Activated T-cell treated with anti-CD3 and anti-CD28 coated beads, Interleukin-2, amount 50 U/mL, for 4 hours (primary cell): ENCODE data around the gene CHN2. TPM values are rescaled to one million over a fixed set of nuclear protein-coding genes. Genes with fewer than 3 reads are reported as not detected.

Experiments
- ATAC-seq, 2 donors: fragments of 200-7000 bp; cut with Tn5 transposase; one replicate each; pipeline ENCODE4 v1.10.0; 2021
- DNase-seq: peaks from one replicate; pipeline ENCODE4 v3.0.0-alpha.2; 2020
- H3K27me3 Mint-ChIP-seq: one replicate; pipeline ENCODE4 v1.8.0; 2021; ENCODE audit warnings: low read depth, mixed read lengths
- H3K36me3 Mint-ChIP-seq: one replicate; pipeline ENCODE4 v1.8.0; 2022; ENCODE audit warnings: mixed read lengths; ENCODE audit not compliant: insufficient read depth
- H3K4me1 Mint-ChIP-seq: one replicate; pipeline ENCODE4 v1.8.0; 2021; ENCODE audit warnings: low read depth, mixed read lengths
- H3K4me3 Mint-ChIP-seq: one replicate; pipeline ENCODE4 v1.8.0; 2021; ENCODE audit warnings: mild to moderate bottlenecking, moderate library complexity, mixed read lengths
- H3K9me3 Mint-ChIP-seq: one replicate; pipeline ENCODE4 v1.8.0; 2021; ENCODE audit warnings: mixed read lengths
- total RNA-seq, 3 donors: library from RNA; stranded (reverse); gene quantifications; one replicate each; pipeline ENCODE4 v1.2.1, GENCODE V29; 2021

CHN2 gene
- total RNA-seq, 3 donors from 2014 or later, result 1.1 to 1.5 (median 1.4) TPM

- no peaks in the 10 kb centered on the region for H3K4me1 Mint-ChIP-seq
These were observed 26.9 kb upstream of the CHN2 start for GRCh38 chr7:29167721-29168120.

DNA sequence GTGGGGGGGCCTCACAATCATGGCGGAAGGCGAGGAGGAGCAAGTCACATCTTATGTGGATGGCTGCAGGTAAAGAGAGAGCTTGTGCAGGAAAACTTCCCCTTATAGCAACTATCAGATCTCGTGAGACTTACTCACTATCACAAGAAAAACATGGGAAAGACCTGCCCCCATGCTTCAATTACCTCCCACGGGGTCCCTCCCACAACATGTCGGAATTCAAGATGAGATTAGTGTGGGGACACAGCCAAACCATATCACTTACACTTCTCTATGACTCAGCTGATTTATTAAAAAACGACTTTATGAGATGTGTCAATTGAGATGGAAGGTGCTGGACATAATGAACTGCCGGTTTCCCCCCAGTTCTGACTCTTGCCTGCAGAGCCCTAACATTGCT is 23.8 kb upstream of the CHN2 start:
- Mint-ChIP-seq H3K9me3 (peaks cover 8% of the 10 kb centered on the region), H3K4me1 (no peaks in the 10 kb centered on the region), H3K36me3 (no peaks in the 10 kb centered on the region), H3K4me3 (no peak overlapping the region), H3K27me3 (peaks cover 4% of the 10 kb centered on the region)
- no peak for ATAC-seq
- DNase-seq, result no peak

More at GRCh38 chr7:29167721-29168120, 26.9 kb upstream of the CHN2 start:
- no peak for DNase-seq
- Mint-ChIP-seq H3K9me3 (peaks cover 11% of the 10 kb centered on the region), H3K36me3 (no peaks in the 10 kb centered on the region), H3K27me3 (peaks cover 4% of the 10 kb centered on the region), H3K4me3 (no peak overlapping the region)
- no peak for ATAC-seq

DNA sequence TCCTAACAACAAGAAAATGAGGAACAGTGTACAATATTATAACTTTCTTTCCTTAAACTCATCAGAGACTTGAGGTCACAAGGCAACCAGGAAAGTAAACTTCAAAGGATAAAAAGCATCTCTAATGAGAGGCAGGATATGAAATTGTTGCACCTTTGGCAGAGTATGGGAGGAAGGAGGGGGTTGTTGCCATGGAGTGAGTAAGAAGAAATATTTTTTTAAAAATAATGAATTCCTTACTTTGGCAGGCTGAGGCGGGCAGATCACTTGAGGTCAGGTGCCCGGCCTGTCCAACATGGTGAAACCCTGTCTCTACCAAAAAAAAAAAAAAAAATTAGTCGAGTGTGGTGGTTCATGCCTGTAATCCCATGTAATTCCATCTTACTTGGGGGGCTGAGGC is 21.1 kb upstream of the CHN2 start:
- no peaks in the 10 kb centered on the region for H3K9me3 Mint-ChIP-seq
- H3K4me3 Mint-ChIP-seq, result no peak overlapping the region
- no peak for DNase-seq
- H3K27me3 Mint-ChIP-seq, result peaks cover 8% of the 10 kb centered on the region
- H3K36me3 Mint-ChIP-seq, result no peaks in the 10 kb centered on the region
- ATAC-seq, result no peak
- H3K4me1 Mint-ChIP-seq, result peaks cover 5% of the 10 kb centered on the region

DNA sequence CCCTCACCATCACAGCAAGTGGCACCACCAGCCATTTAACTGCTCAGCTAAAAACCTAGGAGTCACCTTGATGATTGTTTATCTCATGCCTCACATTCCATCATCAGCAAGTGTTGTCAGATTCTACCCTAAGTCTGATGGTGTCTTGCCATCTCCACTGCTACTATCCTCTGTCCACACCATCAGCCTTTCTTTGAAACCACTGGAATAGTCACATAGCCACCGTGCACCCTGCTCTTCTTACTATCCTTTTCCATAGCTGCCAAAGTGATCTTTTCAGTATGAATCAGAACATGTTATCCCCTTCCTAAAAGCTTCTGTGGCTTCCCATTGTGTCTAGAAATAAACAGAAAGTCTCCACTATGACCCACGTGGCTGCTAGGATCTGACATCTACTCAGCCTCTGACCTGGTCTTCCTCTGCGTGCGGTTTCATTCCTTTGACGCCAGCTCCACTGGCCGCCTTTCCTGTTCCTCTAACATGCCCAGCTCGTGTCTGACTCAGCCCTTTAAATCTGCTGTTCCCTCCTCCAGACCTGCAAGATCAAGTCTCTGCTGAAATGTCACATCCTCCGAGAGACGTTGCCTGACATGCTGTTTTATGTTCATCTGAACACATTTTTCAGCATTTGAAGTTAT is 16.5 kb upstream of the CHN2 start:
- no peak for DNase-seq
- Mint-ChIP-seq H3K27me3 (peaks cover 4% of the 10 kb centered on the region), H3K36me3 (no peaks in the 10 kb centered on the region), H3K9me3 (no peaks in the 10 kb centered on the region), H3K4me3 (peak overlapping the region; percentile 7), H3K4me1 (peaks cover 5% of the 10 kb centered on the region)
- ATAC-seq, result peak; percentile 18 to 53

GRCh38 chr7:29179115-29179514 is 15.5 kb upstream of the CHN2 start:
- peaks cover 4% of the 10 kb centered on the region for H3K27me3 Mint-ChIP-seq
- peaks cover 5% of the 10 kb centered on the region for H3K4me1 Mint-ChIP-seq
- DNase-seq (no peak), ATAC-seq (no peak)
- no peaks in the 10 kb centered on the region for H3K9me3 Mint-ChIP-seq
- no peaks in the 10 kb centered on the region for H3K36me3 Mint-ChIP-seq
- no peak overlapping the region for H3K4me3 Mint-ChIP-seq

- H3K36me3 Mint-ChIP-seq, result no peaks in the 10 kb centered on the region
- no peak overlapping the region for H3K4me3 Mint-ChIP-seq
- H3K27me3 Mint-ChIP-seq, result peaks cover 5% of the 10 kb centered on the region
- DNase-seq (no peak), ATAC-seq (no peak)
- peaks cover under 1% of the 10 kb centered on the region for H3K4me1 Mint-ChIP-seq
- no peaks in the 10 kb centered on the region for H3K9me3 Mint-ChIP-seq
These were observed 10.0 kb upstream of the CHN2 start for GRCh38 chr7:29184599-29184998.

GRCh38 chr7:29185613-29186012 is 9.0 kb upstream of the CHN2 start:
- no peak overlapping the region for H3K4me3 Mint-ChIP-seq
- no peaks in the 10 kb centered on the region for H3K9me3 Mint-ChIP-seq
- peaks cover 12% of the 10 kb centered on the region for H3K27me3 Mint-ChIP-seq
- ATAC-seq (no peak), DNase-seq (no peak)
- no peaks in the 10 kb centered on the region for H3K36me3 Mint-ChIP-seq
- peaks cover 2% of the 10 kb centered on the region for H3K4me1 Mint-ChIP-seq

DNA sequence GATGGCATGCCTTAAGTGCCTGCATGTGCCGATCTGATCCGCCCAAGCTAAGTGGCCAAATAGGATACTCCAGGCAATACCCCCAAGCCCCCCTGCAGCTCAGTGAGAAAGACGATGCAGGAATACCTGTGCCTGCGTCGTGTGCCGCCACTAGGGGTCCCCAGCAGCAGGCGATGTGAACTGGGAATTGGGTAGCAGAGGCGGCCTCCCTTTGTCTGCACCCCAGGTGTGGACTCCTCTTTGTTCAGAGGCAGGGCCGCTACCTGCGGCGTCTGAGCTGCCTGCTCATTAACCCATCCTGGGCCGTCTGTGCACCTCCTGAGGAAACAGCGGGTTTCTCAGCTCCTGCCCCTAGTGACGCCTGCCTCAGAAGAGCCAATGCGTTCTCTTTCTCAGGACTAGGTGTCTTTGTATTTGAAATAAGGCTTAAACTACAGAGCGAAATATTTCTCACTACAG is 4.8 kb upstream of the CHN2 start:
- H3K4me1 Mint-ChIP-seq, result peaks cover 4% of the 10 kb centered on the region
- no peak overlapping the region for H3K4me3 Mint-ChIP-seq
- H3K9me3 Mint-ChIP-seq, result no peaks in the 10 kb centered on the region
- peaks cover 23% of the 10 kb centered on the region for H3K27me3 Mint-ChIP-seq
- DNase-seq, result peak; percentile 53
- no peaks in the 10 kb centered on the region for H3K36me3 Mint-ChIP-seq
- peak; percentile 47 to 64 for ATAC-seq

GRCh38 chr7:29190349-29191045 is 4.1 kb upstream of the CHN2 start:
- Mint-ChIP-seq H3K27me3 (peaks cover 26% of the 10 kb centered on the region), H3K4me3 (no peak overlapping the region), H3K9me3 (no peaks in the 10 kb centered on the region), H3K4me1 (peaks cover 9% of the 10 kb centered on the region), H3K36me3 (no peaks in the 10 kb centered on the region)
- no peak for ATAC-seq
- no peak for DNase-seq

DNA sequence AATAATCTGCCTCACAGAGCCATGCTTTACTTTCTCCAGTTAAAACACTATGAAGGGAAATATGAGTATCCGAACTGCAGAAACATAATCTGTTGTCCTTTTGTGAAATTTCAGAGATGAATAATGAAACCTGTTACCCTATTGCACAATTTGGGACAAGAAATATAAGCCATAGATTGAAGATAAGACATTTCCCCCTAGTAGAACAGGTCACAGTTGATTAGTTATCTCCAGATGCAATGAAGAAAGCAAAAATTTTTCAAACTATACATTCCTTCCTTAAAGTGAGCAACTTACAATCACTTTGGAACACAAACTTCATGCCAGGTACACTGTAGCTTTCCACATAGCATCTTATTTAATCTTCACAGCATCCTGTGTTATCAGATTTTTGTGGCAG is 2.3 kb upstream of the CHN2 start:
- no peak for ATAC-seq
- H3K9me3 Mint-ChIP-seq, result no peaks in the 10 kb centered on the region
- DNase-seq, result no peak
- H3K36me3 Mint-ChIP-seq, result no peaks in the 10 kb centered on the region
- H3K27me3 Mint-ChIP-seq, result peaks cover 43% of the 10 kb centered on the region
- H3K4me1 Mint-ChIP-seq, result peaks cover 16% of the 10 kb centered on the region
- no peak overlapping the region for H3K4me3 Mint-ChIP-seq

DNA sequence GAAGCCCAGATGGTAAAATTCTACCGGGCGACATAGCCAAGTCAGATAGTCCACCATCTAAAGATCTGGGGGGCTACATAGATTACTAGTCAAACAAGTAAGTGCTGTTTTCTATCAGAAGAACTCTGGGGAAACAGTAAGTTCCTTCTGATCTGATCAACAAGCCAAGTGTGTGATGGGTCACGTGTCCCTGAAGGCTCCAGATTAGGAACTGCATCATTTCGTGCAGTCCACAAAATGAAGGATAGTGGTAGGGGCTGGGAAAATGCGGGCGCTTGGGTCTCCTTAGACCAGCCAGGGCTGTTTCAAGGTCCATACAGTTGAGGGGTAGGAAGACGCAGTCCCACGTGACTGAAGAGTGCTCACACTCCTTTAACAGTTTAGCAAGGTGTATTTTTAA is 1.8 kb upstream of the CHN2 start:
- H3K27me3 Mint-ChIP-seq, result peaks cover 48% of the 10 kb centered on the region
- no peak overlapping the region for H3K4me3 Mint-ChIP-seq
- no peaks in the 10 kb centered on the region for H3K36me3 Mint-ChIP-seq
- H3K4me1 Mint-ChIP-seq, result peaks cover 16% of the 10 kb centered on the region
- DNase-seq, result no peak
- no peaks in the 10 kb centered on the region for H3K9me3 Mint-ChIP-seq
- no peak for ATAC-seq

DNA sequence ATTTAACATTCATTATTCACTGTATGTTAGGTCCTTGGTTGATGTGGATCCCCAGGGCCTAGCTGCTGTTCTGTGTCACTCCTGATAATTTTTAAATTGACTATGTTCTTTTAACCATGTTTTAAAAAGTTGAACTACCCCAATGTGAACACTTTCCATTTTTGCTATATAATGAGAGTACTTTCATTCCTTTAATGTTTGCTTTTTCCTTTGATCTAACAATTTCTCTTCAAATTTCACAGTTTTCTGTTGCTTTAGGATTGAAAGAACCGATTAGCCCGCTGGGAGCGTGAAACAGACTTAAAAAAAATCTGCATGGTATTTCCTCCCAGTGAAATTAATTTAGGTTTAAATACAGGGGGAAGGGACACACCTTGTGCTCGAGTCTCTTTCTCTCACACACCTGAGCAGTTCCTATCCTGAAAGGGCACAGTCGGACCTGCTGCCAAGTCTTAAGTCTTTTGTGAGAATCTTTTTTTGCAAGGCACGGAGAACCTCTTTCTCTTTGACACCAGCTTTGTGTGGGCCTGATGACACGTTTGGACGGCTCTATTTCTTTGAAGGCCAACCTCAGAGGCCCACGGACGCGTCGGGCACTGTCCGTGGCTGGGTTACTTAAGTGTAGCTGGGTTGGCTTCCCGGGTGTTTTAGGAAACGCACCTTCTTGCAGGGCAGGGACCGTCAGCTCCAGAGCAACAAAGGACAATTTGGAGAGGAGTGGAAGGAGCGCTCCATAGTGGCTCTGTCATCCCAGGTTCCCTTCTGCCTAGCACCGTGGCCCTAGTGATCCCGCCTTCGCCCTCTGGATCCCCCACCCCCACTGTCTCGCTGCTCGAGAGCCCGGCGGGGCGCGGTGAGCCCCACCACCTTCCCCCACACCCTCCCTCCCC is 1.0 kb upstream of the CHN2 start:
- Mint-ChIP-seq H3K4me3 (peak overlapping the region; percentile 40), H3K9me3 (no peaks in the 10 kb centered on the region), H3K27me3 (peaks cover 48% of the 10 kb centered on the region), H3K36me3 (no peaks in the 10 kb centered on the region), H3K4me1 (peaks cover 16% of the 10 kb centered on the region)
- ATAC-seq (no peak), DNase-seq (no peak)

DNA sequence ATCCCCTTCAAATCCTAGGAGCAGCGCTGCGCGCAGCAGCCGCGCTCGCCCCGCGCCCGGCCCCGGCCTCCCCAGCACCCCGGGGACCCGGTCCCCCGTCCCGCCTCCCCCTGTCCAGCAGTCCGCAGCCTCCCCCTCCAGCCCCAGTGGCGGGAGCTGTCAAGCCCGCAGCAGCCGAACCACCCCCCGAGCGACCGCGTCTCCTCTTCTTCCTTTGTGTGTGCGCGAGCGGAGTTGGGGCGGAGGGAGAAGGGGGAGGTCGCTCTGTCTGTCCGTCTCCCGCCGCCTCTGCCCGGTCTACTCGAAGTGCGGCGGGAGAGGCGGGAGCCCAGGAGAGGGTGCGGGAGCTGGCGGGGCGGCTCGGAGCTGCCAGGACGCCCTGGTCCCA is 375 bp upstream of the CHN2 start:
- Mint-ChIP-seq H3K4me1 (peaks cover 16% of the 10 kb centered on the region), H3K36me3 (no peaks in the 10 kb centered on the region), H3K27me3 (peaks cover 45% of the 10 kb centered on the region), H3K9me3 (no peaks in the 10 kb centered on the region), H3K4me3 (peak overlapping the region; percentile 74)
- ATAC-seq (no peak), DNase-seq (no peak)

DNA sequence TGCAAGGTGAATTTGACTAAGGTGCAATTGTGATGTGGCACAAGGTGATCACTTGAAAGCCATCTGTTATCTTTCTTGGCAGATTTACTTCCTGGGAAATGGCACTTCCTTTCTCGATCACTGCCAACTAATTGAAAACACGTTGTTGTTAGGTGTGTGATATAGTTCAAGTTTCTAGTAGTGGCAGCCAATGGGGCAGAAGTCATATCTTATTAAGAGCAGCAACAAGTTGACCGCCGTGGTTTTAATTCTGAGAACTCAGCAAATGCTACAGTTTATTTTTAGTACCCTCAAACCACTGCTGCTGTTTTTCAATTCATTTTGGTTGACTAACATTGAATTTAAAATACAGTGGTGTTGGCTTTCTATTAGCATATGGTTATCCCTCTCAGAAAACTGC is 1.6 kb downstream of the CHN2 start:
- H3K4me3 Mint-ChIP-seq, result peak overlapping the region; percentile 78
- ATAC-seq, result peak in 1 of 2 donors; percentile 13
- H3K9me3 Mint-ChIP-seq, result no peaks in the 10 kb centered on the region
- peaks cover 15% of the 10 kb centered on the region for H3K4me1 Mint-ChIP-seq
- peaks cover 36% of the 10 kb centered on the region for H3K27me3 Mint-ChIP-seq
- no peaks in the 10 kb centered on the region for H3K36me3 Mint-ChIP-seq
- DNase-seq, result no peak
